HEK293T (cell line): ENCODE data around the gene FHAD1.

Experiments used
- BHLHE40 ChIP-seq: fragments of 450-650 bp; IDR thresholded peaks from 2 replicates; pipeline ENCODE4 v1.6.1; 2016; ENCODE audit warnings: mild to moderate bottlenecking, moderate library complexity, borderline replicate concordance
- FOXA1 ChIP-seq: fragments of 450-650 bp; IDR thresholded peaks from 2 replicates; pipeline ENCODE4 v1.6.1; 2016; ENCODE audit warnings: mild to moderate bottlenecking
- FOXK2 ChIP-seq: fragments of 450-650 bp; IDR thresholded peaks from 2 replicates; pipeline ENCODE4 v1.6.1; 2016; ENCODE audit warnings: mild to moderate bottlenecking
- FOXM1 ChIP-seq: fragments of 450-650 bp; IDR thresholded peaks from 2 replicates; pipeline ENCODE4 v1.6.1; 2017; ENCODE audit warnings: mild to moderate bottlenecking, borderline replicate concordance
- L3MBTL2 ChIP-seq: fragments of 450-650 bp; conservative IDR thresholded peaks from 2 replicates; pipeline ENCODE4 v1.6.1; 2016; ENCODE audit warnings: mild to moderate bottlenecking
- LEF1 ChIP-seq: fragments of 450-650 bp; IDR thresholded peaks from 2 replicates; pipeline ENCODE4 v1.6.1; 2017; ENCODE audit warnings: mild to moderate bottlenecking, borderline replicate concordance
- SP1 ChIP-seq: fragments of 450-650 bp; IDR thresholded peaks from 2 replicates; pipeline ENCODE4 v1.6.1; 2017
- TARDBP ChIP-seq: fragments of 450-650 bp; IDR thresholded peaks from 2 replicates; pipeline ENCODE4 v1.6.1; 2016
- TF ChIP-seq, protein P1 (sequence below): fragments of 450-650 bp; IDR thresholded peaks from 2 replicates; pipeline ENCODE4 v1.6.1; 2016

DNA sequence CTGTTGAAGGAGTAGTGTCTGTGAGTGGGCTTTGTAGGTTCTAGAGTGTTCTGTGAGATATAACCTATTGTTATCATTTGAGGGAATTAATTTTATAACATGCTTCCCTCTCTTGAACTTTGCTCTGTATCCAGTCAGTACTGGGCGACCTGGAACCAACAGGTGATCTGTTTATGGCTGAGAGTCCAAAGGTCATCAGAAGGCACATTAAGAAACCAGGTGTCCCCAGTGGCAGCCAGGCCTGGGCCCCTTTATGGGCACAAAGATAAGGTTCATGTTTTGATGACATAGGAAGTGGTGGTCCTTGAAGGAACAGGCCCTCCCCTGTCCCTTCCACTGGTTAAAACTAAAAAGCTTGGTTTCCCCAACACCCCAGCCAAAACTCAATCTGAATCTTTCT lies 61.1 kb downstream of the FHAD1 start:
- TF ChIP-seq FOXM1 (no peak), FOXA1 (no peak), BHLHE40 (no peak), TARDBP (no peak), SP1 (no peak), LEF1 (no peak), L3MBTL2 (no peak), FOXK2 (no peak)
- TF ChIP-seq, protein P1, sequence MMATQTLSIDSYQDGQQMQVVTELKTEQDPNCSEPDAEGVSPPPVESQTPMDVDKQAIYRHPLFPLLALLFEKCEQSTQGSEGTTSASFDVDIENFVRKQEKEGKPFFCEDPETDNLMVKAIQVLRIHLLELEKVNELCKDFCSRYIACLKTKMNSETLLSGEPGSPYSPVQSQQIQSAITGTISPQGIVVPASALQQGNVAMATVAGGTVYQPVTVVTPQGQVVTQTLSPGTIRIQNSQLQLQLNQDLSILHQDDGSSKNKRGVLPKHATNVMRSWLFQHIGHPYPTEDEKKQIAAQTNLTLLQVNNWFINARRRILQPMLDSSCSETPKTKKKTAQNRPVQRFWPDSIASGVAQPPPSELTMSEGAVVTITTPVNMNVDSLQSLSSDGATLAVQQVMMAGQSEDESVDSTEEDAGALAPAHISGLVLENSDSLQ, result no peak
